T-cell (primary cell): ENCODE measurements around the gene VPS45. TPM values are rescaled to one million over a fixed set of nuclear protein-coding genes. Genes with fewer than 3 reads are reported as not detected.
"Not testable (repeated sequence)": the region's sequence is repeated elsewhere in the genome, so short reads cannot be mapped to it uniquely, and the experiment has no call there.

ENCODE experiments used
- ATAC-seq, 4 experiments: fragments of 200-7000 bp in 3 of 4; fragments of 150-1000 bp in 1 of 4; cut with Tn5 transposase; replicated peaks in 1 of 4; 1 replicate in 3 of 4; 2 replicates in 1 of 4; pipeline ENCODE4 v1.10.0; 2021; ENCODE audit warnings: moderate library complexity in 3 of 4, mild to moderate bottlenecking in 2 of 4, moderate number of reproducible peaks in 1 of 4
- CTCF ChIA-PET, 2 donors: fragments of 300-600 bp; sonication (Branson Sonifier 250); formaldehyde crosslinking; loops; one replicate each; lab custom pipeline; 2022; ENCODE audit warnings: antibody characterized with exemption in 2 of 2; lab: Charles Lee
- POLR2A ChIA-PET, 2 donors: fragments of 300-600 bp; sonication (Branson Sonifier 250); formaldehyde crosslinking; loops; one replicate each; lab custom pipeline; 2022; ENCODE audit warnings: antibody characterized with exemption in 2 of 2; lab: Charles Lee
- DNase-seq, 35 experiments: peaks; one replicate each; pipeline versions ENCODE4 v3.0.0 to v3.0.0-alpha.2; 2013 to 2023
- H3K27ac ChIP-seq: one replicate; pipeline ENCODE4 v1.5.1; 2013; ENCODE audit warnings: low read length
- H3K27me3 ChIP-seq, 2 experiments: replicated peaks in 1 of 2; 1 replicate in 1 of 2; 2 replicates in 1 of 2; pipeline versions ENCODE4 v1.6.1 to v1.7.0; 2013; ENCODE audit warnings: low read length in 1 of 2, mixed read lengths in 1 of 2; ENCODE audit not compliant: control insufficient read depth in 2 of 2, insufficient read depth in 2 of 2; ENCODE audit errors: extremely low read depth in 1 of 2
- H3K36me3 ChIP-seq, 2 donors: 1 replicate in 1 of 2; 2 replicates in 1 of 2; pipeline versions ENCODE4 v1.6.1 to v1.7.0; 2013; ENCODE audit warnings: low read length in 1 of 2; ENCODE audit not compliant: control insufficient read depth in 2 of 2, insufficient read depth in 1 of 2; ENCODE audit errors: extremely low read depth in 1 of 2
- H3K4me1 ChIP-seq, 2 experiments: 1 replicate in 1 of 2; 2 replicates in 1 of 2; pipeline versions ENCODE4 v1.6.1 to v1.7.0; 2013; ENCODE audit warnings: low read length in 2 of 2, mixed read lengths in 1 of 2; ENCODE audit not compliant: insufficient read depth in 2 of 2, control insufficient read depth in 1 of 2; ENCODE audit errors: extremely low read depth in 1 of 2
- H3K4me3 ChIP-seq, 2 donors: 1 replicate in 1 of 2; 2 replicates in 1 of 2; pipeline versions ENCODE4 v1.5.1 to v1.7.0; 2013; ENCODE audit warnings: mild to moderate bottlenecking in 2 of 2, low read length in 1 of 2, moderate library complexity in 1 of 2; ENCODE audit not compliant: control insufficient read depth in 1 of 2; ENCODE audit errors: extremely low read depth in 1 of 2
- H3K9me3 ChIP-seq: 2 replicates; pipeline ENCODE4 v1.7.0; 2013
- H3K27ac Mint-ChIP-seq, 2 donors: one replicate each; pipeline ENCODE4 v1.8.0; 2020 to 2021; ENCODE audit warnings: mild to moderate bottlenecking in 2 of 2, mixed read lengths in 2 of 2
- H3K27me3 Mint-ChIP-seq, 2 donors: one replicate each; pipeline ENCODE4 v1.8.0; 2021 to 2022; ENCODE audit warnings: mixed read lengths in 2 of 2
- H3K36me3 Mint-ChIP-seq: one replicate; pipeline ENCODE4 v1.8.0; 2021; ENCODE audit warnings: mixed read lengths
- H3K4me1 Mint-ChIP-seq, 3 donors: one replicate each; pipeline ENCODE4 v1.8.0; 2020 to 2022; ENCODE audit warnings: mixed read lengths in 3 of 3, mild to moderate bottlenecking in 1 of 3
- H3K4me3 Mint-ChIP-seq, 3 donors: one replicate each; pipeline ENCODE4 v1.8.0; 2020 to 2022; ENCODE audit warnings: mild to moderate bottlenecking in 3 of 3, mixed read lengths in 3 of 3, moderate library complexity in 3 of 3
- H3K9me3 Mint-ChIP-seq, 3 donors: one replicate each; pipeline ENCODE4 v1.8.0; 2020 to 2022; ENCODE audit warnings: mixed read lengths in 3 of 3
- WGBS: methylation state at CpG from one replicate; pipeline ENCODE4 v1.1.5; 2013; ENCODE audit warnings: missing lambda C conversion rate; ENCODE audit not compliant: insufficient coverage; 5-methylcytosine and 5-hydroxymethylcytosine counted together
- total RNA-seq, 35 experiments: library from RNA in 6 of 35; stranded (reverse) in 6 of 35; fragments of 120-200 nt in 1 of 35; gene quantifications; one replicate each; pipeline versions ENCODE4 v1.2.1 to v1.2.4 and lab custom pipeline; 2013 to 2026

VPS45 gene
- total RNA-seq, 5 donors from 2014 or later (not counting 1 experiment from before 2014, with no cell fraction given) = 24.9 to 30.7 (median 28.0) TPM

- H3K4me1 ChIP-seq, H3K36me3 ChIP-seq, H3K4me1 Mint-ChIP-seq, H3K27me3 ChIP-seq, POLR2A ChIA-PET, H3K9me3 Mint-ChIP-seq, H3K4me3 Mint-ChIP-seq, H3K27ac Mint-ChIP-seq, DNase-seq, H3K9me3 ChIP-seq, ATAC-seq, H3K27ac ChIP-seq, H3K4me3 ChIP-seq, CTCF ChIA-PET, H3K27me3 Mint-ChIP-seq: not testable (repeated sequence)
- WGBS = no CpG with 5 or more reads among the region's 6 CpGs
- peaks cover 21% of the 10 kb centered on the region for H3K36me3 Mint-ChIP-seq
Observed at GRCh38 chr1:150135400-150135799, 67.8 kb downstream of the VPS45 start.

- 100% methylated on average over 1 of the region's 5 CpGs for WGBS
- Mint-ChIP-seq H3K4me1 (peaks cover 0 to 5% (median 0%) of the 10 kb centered on the region in 3 donors), H3K27ac (no peak overlapping the region), H3K36me3 (peaks cover 12% of the 10 kb centered on the region), H3K9me3 (no peaks in the 10 kb centered on the region), H3K27me3 (no peaks in the 10 kb centered on the region), H3K4me3 (no peak overlapping the region)
- Histone ChIP-seq H3K27me3 (no peaks in the 10 kb centered on the region), H3K4me1 (no peaks in the 10 kb centered on the region), H3K4me3 (no peak overlapping the region), H3K27ac (no peak overlapping the region), H3K9me3 (no peaks in the 10 kb centered on the region), H3K36me3 (peaks cover 0 to 4% of the 10 kb centered on the region in 2 donors)
- ATAC-seq (no peak), DNase-seq (no peak)
- POLR2A ChIA-PET = interaction anchor here in 1 of 2 donors (0.6 kb wide), 1 partner anchor 49 kb away, joined by 12 read pairs; no protein-coding TSS in a partner anchor
- CTCF ChIA-PET = no interaction called here
Observed at GRCh38 chr1:150138044-150138443, 70.5 kb downstream of the VPS45 start.

GRCh38 chr1:150141452-150141851 is 73.9 kb downstream of the VPS45 start:
- ChIA-PET CTCF (interaction anchor here in 1 of 2 donors (0.6 to 1.2 kb wide), 2 partner anchors 32 to 64 kb away, joined by 3 read pairs; no protein-coding TSS in a partner anchor), POLR2A (no interaction called here)
- peaks cover 5% of the 10 kb centered on the region for H3K36me3 Mint-ChIP-seq
- no peak overlapping the region for H3K4me3 Mint-ChIP-seq
- peaks cover 0 to 4% of the 10 kb centered on the region in 2 donors for H3K36me3 ChIP-seq
- H3K27ac Mint-ChIP-seq = peak overlapping the region; percentile 23 to 29
- no peak for ATAC-seq
- no peak for DNase-seq
- H3K4me1 Mint-ChIP-seq = peaks cover 16 to 25% (median 22%) of the 10 kb centered on the region in 3 donors
- H3K27ac ChIP-seq = no peak overlapping the region
- no peaks in the 10 kb centered on the region for H3K9me3 ChIP-seq
- H3K9me3 Mint-ChIP-seq = no peaks in the 10 kb centered on the region
- no peak overlapping the region for H3K4me3 ChIP-seq
- no peaks in the 10 kb centered on the region for H3K27me3 ChIP-seq
- H3K4me1 ChIP-seq = peaks cover 4% of the 10 kb centered on the region in 2 experiments
- H3K27me3 Mint-ChIP-seq = no peaks in the 10 kb centered on the region

- Mint-ChIP-seq H3K36me3 (peaks cover 5% of the 10 kb centered on the region), H3K4me1 (peaks cover 22 to 31% (median 29%) of the 10 kb centered on the region in 3 donors), H3K27ac (no peak overlapping the region), H3K4me3 (no peak overlapping the region), H3K9me3 (no peaks in the 10 kb centered on the region), H3K27me3 (no peaks in the 10 kb centered on the region)
- DNase-seq (no peak), ATAC-seq (no peak)
- peaks cover 4 to 7% of the 10 kb centered on the region in 2 experiments for H3K4me1 ChIP-seq
- no peaks in the 10 kb centered on the region for H3K9me3 ChIP-seq
- POLR2A ChIA-PET = no interaction called here
- H3K36me3 ChIP-seq = peaks cover 0 to 4% of the 10 kb centered on the region in 2 donors
- H3K4me3 ChIP-seq = no peak overlapping the region
- CTCF ChIA-PET = interaction anchor here in 1 of 2 donors (1.2 kb wide), 1 partner anchor 65 kb away, joined by 3 read pairs; no protein-coding TSS in a partner anchor
- no peak overlapping the region for H3K27ac ChIP-seq
- no peaks in the 10 kb centered on the region for H3K27me3 ChIP-seq
Observed at GRCh38 chr1:150142083-150142482, 74.5 kb downstream of the VPS45 start.

GRCh38 chr1:150144606-150145005 is 77.0 kb downstream of the VPS45 start:
- H3K27me3 ChIP-seq = no peaks in the 10 kb centered on the region
- peak overlapping the region; percentile 60 to 75 for H3K27ac Mint-ChIP-seq
- POLR2A ChIA-PET = no interaction called here
- H3K9me3 ChIP-seq = no peaks in the 10 kb centered on the region
- CTCF ChIA-PET = no interaction called here
- H3K27ac ChIP-seq = no peak overlapping the region
- no peaks in the 10 kb centered on the region for H3K9me3 Mint-ChIP-seq
- no peak overlapping the region for H3K4me3 ChIP-seq
- H3K36me3 Mint-ChIP-seq = no peaks in the 10 kb centered on the region
- H3K4me1 ChIP-seq = peaks cover 7 to 21% of the 10 kb centered on the region in 2 experiments
- DNase-seq (no peak), ATAC-seq (no peak)
- H3K4me3 Mint-ChIP-seq = peak overlapping the region in 1 of 3 donors; percentile 11
- H3K4me1 Mint-ChIP-seq = peaks cover 44 to 50% (median 48%) of the 10 kb centered on the region in 3 donors
- no CpG with 5 or more reads among the region's 5 CpGs for WGBS
- no peaks in the 10 kb centered on the region for H3K36me3 ChIP-seq
- H3K27me3 Mint-ChIP-seq = no peaks in the 10 kb centered on the region

- H3K27ac ChIP-seq, H3K36me3 ChIP-seq, H3K4me3 Mint-ChIP-seq, H3K9me3 Mint-ChIP-seq, H3K9me3 ChIP-seq, CTCF ChIA-PET, H3K27me3 Mint-ChIP-seq, H3K4me3 ChIP-seq, H3K27me3 ChIP-seq, DNase-seq, H3K36me3 Mint-ChIP-seq, H3K27ac Mint-ChIP-seq, ATAC-seq: not testable (repeated sequence)
- WGBS = no CpG with 5 or more reads among the region's 5 CpGs
- H3K4me1 Mint-ChIP-seq = peaks cover 45 to 52% (median 49%) of the 10 kb centered on the region in 3 donors
- POLR2A ChIA-PET = interaction anchor here in 1 of 2 donors (0.7 kb wide), 1 partner anchor 43 kb away, joined by 11 read pairs; no protein-coding TSS in a partner anchor
- H3K4me1 ChIP-seq = peaks cover 7 to 24% of the 10 kb centered on the region in 2 experiments
Observed at GRCh38 chr1:150146016-150146415, 78.4 kb downstream of the VPS45 start.
